Neural progenitor cell (in vitro differentiated cells): ENCODE results near the gene AP2B1.

Source experiments
- CTCF ChIP-seq: fragments of 200-600 bp; sonication (generic); IDR thresholded peaks from 2 replicates; pipeline ENCODE4 v1.5.1; 2017; ENCODE audit warnings: antibody characterized with exemption, mild to moderate bottlenecking
- EZH2 ChIP-seq: fragments of 200-600 bp; sonication (generic); IDR thresholded peaks from 2 replicates; pipeline ENCODE4 v1.6.1; 2017; ENCODE audit warnings: antibody characterized with exemption, mild to moderate bottlenecking, moderate library complexity
- EZH2phosphoT487 ChIP-seq: fragments of 200-600 bp; sonication (generic); IDR thresholded peaks from 2 replicates; pipeline ENCODE4 v1.6.1; 2017; ENCODE audit warnings: antibody characterized with exemption

DNA sequence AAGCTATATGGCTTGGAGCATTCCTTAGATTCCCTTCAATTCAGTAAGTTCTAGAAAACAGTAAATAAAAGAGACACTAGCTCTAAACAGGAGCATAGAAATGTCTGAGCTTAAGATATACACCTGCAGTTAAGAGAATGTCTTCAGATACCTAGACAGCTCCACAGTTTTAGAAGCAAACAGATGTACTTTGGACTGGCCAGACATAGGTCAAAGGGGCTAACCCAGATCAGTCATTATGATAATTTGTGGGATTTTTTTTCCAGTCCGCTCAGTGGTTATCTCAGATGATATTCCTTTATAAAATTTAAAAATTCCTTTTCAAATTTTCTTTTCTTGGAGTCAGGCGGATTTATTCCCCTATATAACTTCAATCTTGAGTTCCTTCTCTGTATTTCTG is 78.5 kb downstream of the AP2B1 start:
- TF ChIP-seq EZH2: no peak
- TF ChIP-seq CTCF: no peak
- TF ChIP-seq EZH2phosphoT487: no peak
